HG02943 (cell line): ENCODE data around the gene ATP2B2.
"Not testable (repeated sequence)": the region's sequence is repeated elsewhere in the genome, so short reads cannot be mapped to it uniquely, and the experiment has no call there.

Source experiments
- ATAC-seq: cut with Tn5 transposase; IDR thresholded peaks from one replicate; pipeline ENCODE4 v1.9.1; 2021; ENCODE audit warnings: mild to moderate bottlenecking, low read depth, moderate library complexity; ENCODE audit not compliant: unreplicated experiment

The ATP2B2 gene

DNA sequence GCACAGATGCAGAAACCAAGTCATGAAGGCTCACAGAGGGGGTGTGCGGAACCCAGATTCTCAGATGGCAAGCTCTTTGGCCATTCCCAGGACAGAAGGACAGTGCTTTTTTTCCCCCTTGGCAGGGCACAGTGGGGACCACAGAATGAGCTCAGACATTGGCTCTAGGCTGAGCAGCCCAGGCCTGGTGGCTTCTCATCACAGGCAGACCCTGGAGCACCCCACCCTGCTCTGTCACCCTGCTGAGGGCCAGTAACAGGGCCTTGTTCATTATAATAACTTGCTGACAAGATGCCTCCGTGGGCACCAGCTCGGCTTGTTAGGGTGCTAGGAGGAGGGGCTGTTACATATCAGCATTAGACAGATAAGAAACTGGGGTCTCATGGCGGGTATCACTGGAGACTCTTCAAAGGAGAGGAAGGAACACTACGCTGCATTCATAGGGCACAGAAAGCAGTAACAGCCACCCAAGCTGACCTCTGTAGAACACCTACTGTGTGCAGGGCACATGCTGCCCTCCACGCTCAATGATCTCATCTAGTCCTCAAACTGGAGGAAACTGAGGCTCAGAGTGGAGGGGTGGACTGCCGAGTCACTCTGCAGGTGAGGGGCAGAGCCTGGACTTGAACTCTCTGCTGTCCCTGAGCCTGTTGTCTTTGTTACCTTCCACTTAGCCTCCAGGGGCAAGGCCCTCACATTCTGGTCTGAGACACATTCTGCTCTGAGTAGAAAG, 114.6 kb downstream of the ATP2B2 start:
- ATAC-seq = no peak

DNA sequence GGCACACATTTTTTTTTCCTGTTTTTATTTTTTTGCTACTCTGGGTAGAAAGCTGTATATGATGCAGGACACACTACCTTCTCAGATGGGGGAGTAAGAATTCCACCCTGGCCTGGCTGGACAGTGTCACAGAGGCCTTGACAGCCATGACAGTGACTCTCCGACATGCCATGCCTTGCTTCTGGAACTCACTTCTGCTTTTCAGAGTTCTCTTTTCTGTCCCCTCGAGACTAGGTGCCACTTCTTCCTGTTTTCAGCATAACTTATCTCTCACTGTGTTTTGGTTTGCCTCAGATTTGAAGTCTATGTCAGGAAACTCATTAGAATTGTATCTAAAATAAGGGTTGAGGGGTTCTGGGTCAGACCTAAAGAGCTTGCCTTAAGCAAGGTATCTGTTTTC, 115.4 kb downstream of the ATP2B2 start:
- no peak for ATAC-seq

DNA sequence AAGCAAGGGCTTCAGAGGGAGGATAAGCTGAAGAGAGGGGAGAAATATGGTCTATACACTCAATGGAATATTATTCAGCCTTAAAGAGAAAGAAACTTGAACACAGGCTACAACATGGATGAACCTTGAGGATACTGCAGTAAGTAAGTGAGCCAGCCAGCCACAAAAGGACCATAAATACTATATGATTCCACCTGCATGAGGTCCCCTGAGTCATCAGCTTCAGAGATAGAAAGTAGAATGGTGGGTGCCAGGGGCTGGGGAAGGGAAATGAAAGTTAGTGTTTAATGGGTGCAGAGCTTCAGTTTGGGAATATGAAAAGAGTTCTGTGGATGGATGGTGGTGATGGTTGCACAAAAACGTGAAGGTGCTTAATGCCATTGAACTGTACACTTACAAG, 116.0 kb downstream of the ATP2B2 start:
- no peak for ATAC-seq

DNA sequence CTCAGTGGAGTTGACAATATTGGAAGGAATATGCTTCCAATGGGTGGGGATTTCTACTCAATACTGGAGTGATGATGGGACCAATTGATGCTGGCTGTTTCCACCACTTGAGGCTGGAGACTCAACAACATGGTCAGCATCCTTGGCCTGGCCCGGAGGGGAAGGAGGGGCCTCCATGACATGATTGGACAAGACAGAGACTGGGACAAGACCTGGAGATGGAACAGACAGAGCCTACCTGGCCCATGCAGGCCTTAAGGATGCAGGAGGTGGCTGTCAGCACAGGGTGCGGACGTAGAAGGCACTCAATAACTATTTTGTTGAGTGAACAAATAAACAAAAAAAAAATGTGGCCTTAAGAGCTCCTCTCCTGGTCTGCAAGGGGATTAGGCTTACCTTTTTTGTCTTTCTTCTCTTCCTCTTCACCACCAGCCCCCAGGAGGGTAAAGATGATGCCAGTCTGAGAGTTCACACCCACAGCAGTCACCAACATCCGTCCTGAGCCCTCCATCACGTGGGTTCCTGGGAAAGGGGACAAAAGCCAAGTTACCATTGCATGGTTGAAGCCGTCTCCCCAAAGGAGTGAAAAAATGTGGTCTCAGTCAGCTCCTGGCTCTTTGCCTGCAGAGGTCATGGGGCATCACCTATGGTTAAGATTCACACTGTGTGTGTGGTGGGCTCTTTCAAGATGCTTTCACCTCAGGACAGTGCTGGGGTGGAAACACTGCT, 117.3 kb downstream of the ATP2B2 start:
- no peak for ATAC-seq

DNA sequence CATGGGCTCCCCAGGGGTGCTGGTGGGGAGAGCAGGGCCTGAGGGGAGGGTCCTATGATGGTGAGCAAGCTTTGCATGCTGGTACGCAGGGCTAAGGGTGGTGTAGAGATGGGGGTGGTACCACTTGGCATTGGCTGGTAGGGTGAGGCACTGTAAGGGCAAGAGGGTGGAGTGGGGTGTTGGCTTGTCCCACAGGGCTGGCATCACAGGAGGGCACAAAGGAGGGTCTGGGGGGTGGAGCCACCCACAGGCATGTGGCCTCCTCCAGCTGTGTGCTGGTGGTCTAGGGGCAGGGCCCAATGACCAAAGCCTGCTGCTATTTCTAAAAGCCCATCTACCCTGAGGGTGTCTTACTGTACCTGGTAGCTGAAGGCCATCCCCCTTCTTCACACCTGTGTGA, 119.3 kb downstream of the ATP2B2 start:
- no peak for ATAC-seq

DNA sequence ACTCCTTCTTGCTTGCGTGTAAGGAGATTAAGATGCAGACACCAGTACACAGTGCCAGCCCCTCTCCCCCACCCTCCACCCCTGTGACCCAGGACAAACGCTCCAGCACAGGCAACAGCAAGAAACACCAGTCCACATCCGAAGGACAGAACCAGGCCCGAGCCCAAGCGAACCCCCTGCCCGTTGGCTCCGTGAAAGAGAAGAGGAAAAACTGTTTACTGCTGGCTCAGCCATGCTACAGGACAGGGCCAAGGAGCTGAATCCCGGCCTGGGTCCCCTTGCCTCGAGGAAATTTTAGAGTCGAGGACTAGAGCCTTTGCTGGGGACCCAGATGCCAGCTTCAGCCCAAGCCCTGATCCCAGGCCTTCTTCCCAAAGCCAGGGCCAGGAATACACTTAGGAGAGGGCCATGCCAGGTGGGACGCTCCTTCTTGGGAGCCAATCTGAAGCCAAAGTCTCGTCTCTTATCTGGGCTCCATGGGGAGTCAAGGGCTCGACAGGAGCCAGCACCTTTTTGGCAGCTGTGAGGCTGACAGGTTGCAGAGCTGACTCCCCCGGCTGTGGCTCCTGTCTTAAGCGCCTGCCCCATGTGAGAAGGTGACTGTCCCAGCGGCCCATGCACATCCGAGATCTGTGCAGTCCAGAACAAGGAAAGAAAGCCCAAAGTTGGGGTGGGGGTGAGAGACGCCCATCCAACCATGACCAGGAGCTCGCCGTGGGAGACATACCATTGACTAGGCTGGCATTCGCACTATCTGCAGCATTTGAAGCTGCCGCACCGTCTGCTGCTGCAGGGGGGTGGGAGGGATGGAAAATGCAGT, 120.6 kb downstream of the ATP2B2 start:
- ATAC-seq = no peak

DNA sequence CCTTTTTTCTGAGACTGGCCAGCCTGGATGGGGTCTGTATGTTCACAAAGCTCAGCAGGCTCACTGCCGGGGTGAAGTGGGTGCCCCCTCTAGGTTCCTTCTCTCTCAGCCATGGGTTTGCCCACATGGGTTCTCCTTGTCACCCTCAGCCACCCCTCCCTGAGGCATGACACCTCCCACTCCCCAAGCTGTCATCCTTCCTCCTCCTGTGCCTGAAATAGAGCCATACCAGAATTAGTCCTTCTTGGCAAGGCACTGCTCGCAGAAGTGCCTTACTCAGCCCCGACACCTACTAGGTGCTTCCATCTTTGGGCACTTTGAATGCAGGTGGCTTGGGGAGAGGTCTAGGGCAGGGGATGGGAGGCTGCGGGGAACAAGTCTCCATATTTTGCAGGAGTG, 121.5 kb downstream of the ATP2B2 start:
- ATAC-seq = no peak

DNA sequence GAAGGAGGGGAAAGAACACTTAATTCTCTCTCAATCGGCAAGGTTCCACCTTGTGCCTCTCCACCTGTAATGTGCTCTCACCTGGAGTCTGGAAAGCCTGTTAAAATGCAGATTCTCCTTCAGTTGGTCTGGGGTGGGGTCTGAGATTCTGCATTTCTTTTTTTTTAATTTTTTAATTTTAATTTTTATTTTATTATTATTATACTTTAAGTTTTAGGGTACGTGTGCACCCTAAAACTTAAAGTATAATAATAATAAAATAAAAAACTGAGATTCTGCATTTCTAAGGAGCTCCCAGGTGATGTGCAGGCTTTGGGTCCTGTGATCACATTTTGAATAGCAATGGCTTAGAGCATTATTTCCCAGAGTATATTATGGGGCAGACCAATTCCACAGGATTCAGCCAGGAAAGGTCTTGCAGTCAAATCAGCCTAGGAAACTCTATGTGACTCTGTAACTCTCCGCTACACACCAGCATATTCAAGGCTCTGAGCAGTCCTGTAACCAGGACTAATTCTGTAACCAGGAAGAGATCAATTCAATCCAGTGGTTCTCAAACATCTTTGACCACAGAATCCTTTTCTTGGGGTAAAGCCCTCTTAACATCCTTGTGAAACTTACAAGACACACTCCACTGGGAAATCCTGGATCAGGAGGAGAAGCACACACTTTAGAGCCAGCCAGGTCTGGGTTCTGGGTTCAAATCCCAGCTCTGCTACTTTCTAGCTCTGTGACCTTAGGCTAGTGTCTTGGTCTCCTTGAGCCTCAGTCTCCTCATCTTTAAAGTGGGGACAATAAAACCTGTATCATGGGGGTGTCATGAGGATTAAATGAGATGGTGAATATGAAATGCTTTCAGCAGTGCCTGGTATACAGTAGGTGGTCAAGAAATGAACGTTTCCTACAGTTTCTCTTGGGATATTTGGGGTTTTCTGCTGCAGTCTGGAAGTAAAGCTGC, 122.2 kb downstream of the ATP2B2 start:
- no peak for ATAC-seq

DNA sequence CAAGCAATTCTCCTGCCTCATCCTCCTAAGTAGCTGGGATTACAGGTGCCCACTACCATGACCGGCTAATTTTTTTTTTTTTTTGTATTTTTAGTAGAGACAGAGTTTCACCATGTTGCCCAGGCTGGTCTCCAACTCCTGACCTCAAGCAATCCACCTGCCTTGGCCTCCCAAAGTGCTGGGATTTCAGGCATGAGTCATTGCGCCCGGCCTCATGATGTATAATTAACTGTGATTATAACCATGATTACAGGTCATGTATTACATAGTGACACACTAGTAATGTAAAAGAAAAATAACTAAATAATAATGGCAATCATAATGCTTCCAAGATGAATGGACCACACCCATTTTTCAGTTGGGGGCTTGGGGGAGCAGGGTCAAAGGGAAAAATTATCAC, 122.9 kb downstream of the ATP2B2 start:
- ATAC-seq = not testable (repeated sequence)

DNA sequence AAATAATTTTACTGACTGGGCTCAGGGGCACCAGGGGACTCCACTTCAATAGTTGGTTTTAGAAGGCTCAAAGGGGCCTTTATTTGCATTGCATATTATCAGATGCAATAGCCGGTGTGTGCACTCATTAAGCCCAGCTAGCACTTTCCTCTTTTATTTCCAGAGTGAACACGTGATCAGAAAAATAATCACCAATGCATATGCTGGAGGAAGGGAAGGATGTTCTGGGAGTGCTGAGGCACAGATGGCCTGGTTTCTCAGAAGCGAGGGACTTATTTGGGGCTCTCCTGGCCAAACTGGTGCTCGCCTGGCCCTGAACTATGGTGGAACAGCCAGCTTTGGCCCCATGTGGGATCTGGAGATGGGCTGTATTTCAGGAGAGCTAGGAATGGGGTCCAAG, 124.0 kb downstream of the ATP2B2 start:
- ATAC-seq = no peak

DNA sequence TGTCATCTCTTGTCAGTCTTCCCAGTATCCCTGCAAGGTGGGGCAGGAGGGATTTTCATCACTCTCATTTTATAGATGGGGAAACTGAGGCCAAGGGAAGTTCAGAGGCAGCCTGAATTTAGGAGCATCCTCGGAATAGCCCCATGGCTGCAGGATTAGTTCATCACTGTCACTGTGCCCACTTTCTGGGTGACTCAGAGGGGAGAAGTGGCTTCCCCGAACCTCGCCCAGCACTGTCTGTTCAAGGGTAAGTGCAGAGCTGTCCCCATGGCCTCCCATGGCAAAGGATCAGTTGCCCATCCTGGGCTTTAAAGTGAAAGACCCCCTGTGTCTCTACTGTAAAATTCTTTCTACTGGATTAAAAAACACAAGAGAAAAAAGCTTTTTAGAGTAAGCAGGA, 124.5 kb downstream of the ATP2B2 start:
- ATAC-seq = no peak

DNA sequence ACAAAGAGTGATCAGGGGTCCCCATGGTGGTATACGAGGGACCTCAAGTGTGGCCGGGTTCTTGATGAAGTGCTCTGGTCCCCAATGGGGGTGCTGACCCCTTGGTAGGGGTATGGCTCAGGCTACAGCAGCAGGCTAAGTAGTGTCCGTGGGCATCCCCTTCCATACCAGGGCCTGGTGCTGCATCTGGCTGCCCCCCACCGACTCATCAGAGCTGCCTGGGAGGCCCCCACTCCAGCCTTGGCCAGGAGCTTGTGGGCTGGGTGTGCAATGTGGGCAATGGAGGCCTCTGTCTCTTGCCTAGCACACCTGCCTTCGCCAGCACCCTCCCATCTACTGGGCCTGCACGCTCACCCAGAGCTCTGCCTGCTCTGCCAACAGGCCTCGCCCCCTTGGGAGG, 125.4 kb downstream of the ATP2B2 start:
- no peak for ATAC-seq

DNA sequence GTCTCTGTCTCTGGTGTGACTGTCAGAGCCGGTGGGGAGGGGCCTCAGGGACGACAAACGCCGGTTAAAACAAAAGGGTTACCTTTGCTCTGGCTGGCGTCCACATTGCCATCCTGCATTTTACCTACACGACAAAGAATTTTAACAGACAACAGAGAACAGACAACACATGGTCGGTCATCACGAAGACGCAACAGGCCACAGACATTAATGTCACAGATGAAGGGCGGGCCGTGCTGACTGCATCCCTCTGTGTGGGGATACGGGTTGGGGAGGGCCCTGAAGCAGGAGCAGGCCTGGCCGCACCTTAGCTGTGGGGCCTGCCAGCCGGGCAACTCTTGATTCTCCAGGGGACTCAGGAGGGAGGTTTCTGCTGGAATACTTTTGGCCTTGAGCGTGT, 126.2 kb downstream of the ATP2B2 start:
- ATAC-seq = no peak

DNA sequence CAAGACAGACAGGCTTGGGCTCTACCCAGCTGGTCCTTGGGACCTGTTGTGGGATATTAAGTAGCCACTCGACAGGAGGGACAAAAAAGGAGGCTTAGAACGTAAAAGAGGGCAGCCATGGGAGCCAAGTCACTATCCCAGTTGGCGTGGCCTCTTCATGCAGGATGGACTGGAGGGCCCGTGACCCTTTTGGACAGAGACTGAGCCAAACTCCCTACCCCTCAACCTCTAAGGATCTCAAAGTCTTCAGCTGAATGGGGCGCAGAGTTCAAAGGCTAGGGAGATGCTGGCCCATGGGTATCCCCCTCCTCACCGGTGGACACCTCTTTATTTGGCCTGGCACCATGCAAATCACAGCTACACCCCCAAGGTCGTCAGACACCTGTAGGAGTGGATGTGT, 126.6 kb downstream of the ATP2B2 start:
- no peak for ATAC-seq

DNA sequence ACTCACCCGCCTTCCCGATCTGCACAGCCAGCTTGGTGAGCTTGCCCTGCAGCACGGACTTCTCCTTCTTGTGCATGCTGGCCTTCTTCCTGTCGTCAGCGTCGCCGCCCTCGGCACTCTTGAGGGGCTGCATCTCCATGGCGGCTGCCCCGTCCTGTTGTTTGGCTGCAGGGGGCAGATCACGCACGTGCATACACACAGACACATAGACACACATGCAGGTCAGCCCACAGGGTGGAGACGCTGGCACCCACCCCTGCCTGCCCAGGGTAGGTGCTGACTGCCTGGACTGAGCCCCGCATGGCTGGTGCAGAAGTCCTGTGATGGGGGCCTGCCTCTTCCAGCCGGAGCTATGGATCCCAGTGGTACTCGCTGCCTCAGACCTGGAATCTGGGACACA, 127.1 kb downstream of the ATP2B2 start:
- no peak for ATAC-seq

DNA sequence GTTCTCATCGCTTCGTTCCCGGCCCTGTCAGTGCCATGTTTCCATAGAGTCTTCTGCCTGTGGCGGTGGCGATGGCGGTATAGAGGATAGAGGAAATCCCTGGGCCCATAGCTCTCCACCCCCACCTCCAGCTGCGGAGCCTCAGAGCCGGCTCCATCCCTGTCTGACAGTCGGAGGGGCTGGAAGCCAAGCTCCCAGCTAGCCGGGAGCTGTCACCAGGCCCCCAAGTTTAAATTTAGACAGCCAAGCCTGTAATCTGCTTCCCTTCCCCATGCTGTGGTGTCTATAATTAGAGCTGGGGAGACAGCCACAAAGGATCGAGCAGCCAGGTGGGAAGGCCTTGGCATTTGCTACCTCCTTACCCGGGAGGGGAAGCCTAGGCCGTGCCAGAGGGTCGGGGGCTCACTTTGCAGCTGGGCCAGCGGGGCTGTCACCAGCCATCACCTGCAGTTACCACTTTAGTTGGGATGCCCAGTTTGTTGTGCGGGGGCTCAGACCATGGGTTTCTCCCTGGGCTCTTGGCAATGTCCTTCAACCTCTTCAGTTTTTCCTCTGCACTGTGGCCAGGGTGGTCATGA, 128.1 kb downstream of the ATP2B2 start:
- ATAC-seq = no peak

DNA sequence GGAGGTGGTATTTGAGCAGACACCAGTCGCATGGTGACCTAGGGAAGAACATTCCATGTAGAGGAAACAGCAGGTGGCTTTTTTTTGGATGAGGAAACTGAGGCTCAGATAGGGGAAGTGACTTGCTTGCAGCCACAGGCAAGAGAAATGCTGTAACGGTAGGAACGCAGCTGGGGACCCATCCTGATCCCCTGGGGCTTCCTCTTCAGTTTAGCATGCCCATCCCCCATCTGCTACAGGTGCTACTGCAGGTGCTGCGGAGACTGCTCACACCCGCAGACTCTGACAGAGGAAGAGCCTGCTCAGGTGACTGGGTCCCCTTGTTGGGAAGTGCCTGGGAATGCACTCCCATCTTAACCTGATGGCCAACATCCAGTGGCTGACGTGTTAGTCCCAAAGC, 129.0 kb downstream of the ATP2B2 start:
- ATAC-seq = no peak

DNA sequence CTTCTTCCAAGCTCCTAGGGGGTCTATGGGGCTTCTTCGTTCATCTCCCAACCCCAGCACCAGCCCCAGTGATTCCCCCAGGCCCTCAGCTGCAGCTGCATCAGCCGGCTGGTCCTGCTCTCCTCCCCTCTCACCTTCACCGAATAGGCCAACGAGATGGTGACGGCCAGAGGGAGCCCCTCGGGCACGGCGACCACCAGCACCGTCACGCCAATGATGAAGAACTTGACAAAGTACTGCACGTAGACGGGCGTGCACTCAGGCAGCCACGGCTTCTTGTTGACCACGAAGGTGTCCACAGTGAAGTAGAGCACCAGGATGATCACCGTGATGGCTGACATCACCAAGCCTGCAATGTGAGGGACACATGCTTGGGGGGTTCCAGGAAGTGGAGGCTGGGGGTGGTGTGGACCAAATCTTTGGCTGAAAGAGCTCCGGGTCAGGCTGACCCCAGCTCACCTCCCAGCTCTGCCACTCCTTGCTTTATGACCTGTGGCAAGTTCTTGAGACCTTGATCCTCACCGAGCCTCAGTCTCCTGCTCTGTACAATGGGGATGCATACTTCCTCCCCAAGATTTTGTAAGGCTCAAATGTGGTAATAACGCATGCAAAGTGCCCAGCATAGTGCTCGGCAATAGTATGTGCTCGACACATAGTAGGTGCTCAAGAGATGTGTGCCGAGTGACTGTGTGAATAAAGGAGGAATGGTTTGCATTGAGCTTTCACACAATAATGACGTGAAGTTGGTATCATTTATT, 129.9 kb downstream of the ATP2B2 start:
- ATAC-seq = no peak

DNA sequence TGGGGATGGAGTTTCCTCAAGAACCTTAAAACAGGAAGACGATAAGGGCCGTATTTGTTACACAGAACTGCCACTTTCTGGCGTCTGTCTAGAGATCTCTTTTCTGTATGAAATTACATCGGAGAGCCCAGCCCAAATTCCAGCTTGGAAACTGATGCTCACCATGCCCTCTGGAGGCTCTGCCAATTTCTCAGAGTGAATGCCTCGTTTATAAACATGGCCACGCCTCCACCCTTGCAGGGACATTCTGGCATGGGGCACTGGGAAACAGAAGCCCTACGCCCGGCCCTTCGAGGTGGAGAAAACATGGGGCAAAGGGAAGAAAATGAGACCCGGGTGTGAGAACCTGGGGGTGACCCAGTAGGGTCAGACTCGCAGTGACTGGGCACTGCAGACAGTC, 131.1 kb downstream of the ATP2B2 start:
- no peak for ATAC-seq
